Endothelial cell of umbilical vein (primary cell): Measurements from ENCODE around the gene CEACAM21.

Source experiments
- CTCF ChIP-seq, 2 donors: IDR thresholded peaks; 1 replicate in 1 of 2; 2 replicates in 1 of 2; pipeline ENCODE4 v1.5.1; 2011; ENCODE audit warnings: low read length in 2 of 2, mild to moderate bottlenecking in 2 of 2, moderate library complexity in 2 of 2, control low read depth in 1 of 2, inconsistent platforms in 1 of 2, low read depth in 1 of 2; ENCODE audit not compliant: insufficient read depth in 1 of 2; ENCODE audit errors: extremely low read depth in 1 of 2
- POLR2A ChIP-seq: IDR thresholded peaks from 2 replicates; pipeline ENCODE4 v1.6.1; 2012; ENCODE audit warnings: low read depth, mild to moderate bottlenecking, control low read depth, low read length

- TF ChIP-seq CTCF (IDR thresholded peaks at IDR 0.05; ENCODE audit: extremely low read depth in 1 of 2, insufficient read depth in 1 of 2, low read depth in 1 of 2, low read length in 2 of 2) (no peak), POLR2A (no peak)
These were observed 10.6 kb upstream of the CEACAM21 start for GRCh38 chr19:41565379-41565720.
